HepG2 (cell line): ENCODE results near the gene LIPC. TPM values are rescaled to one million over a fixed set of nuclear protein-coding genes. Genes with fewer than 3 reads are reported as not detected.

Experiments
- AHDC1 ChIP-seq: sonication (generic); formaldehyde crosslinking; IDR thresholded peaks from 2 replicates; pipeline ENCODE4 v1.5.1; 2020; ENCODE audit warnings: mild to moderate bottlenecking, missing genetic modification reagents, borderline replicate concordance
- ARNT ChIP-seq: fragments of 450-650 bp; IDR thresholded peaks from 2 replicates; pipeline ENCODE4 v1.6.1; 2017
- HNF4G ChIP-seq, 2 experiments: sonication (generic) in 1 of 2; formaldehyde crosslinking in 1 of 2; IDR thresholded peaks; 2 replicates each; pipeline versions ENCODE4 v1.4.0 to v1.6.1; 2011 to 2020; ENCODE audit warnings: borderline replicate concordance in 2 of 2, low read depth in 2 of 2, mild to moderate bottlenecking in 2 of 2, low read length in 1 of 2, missing genetic modification reagents in 1 of 2, moderate library complexity in 1 of 2
- MEIS2 ChIP-seq: sonication (generic); formaldehyde crosslinking; IDR thresholded peaks from 2 replicates; pipeline ENCODE4 v1.9.0; 2021; ENCODE audit warnings: mild to moderate bottlenecking, missing genetic modification reagents
- ZNF543 ChIP-seq: sonication (generic); formaldehyde crosslinking; IDR thresholded peaks from 2 replicates; pipeline ENCODE4 v1.4.0; 2020; ENCODE audit warnings: mild to moderate bottlenecking, missing genetic modification reagents
- ZNF777 ChIP-seq: sonication (generic); formaldehyde crosslinking; IDR thresholded peaks from 2 replicates; pipeline ENCODE4 v1.4.0; 2020; ENCODE audit warnings: missing genetic modification reagents
- ZNF788 ChIP-seq: sonication (generic); formaldehyde crosslinking; IDR thresholded peaks from 2 replicates; pipeline ENCODE4 v1.5.0; 2020; ENCODE audit warnings: mild to moderate bottlenecking, missing genetic modification reagents, borderline replicate concordance
- polyA plus RNA-seq, 8 experiments: library from polyadenylated mRNA; depleted of rRNA in 3 of 8; stranded (reverse) in 7 of 8; unstranded in 1 of 8; fragments of >200 nt; fragmentation: Illumina TruSeq in 4 of 8; extraction: Trizol in 4 of 8; gene quantifications; 2 replicates each; pipeline versions ENCODE4 v1.2.1 to v1.2.3, GENCODE V29; 2011 to 2016; ENCODE audit warnings: low read depth in 4 of 8, missing spikeins in 1 of 8, mixed read lengths in 1 of 8; ENCODE audit not compliant: insufficient read depth in 1 of 8
- total RNA-seq, 5 experiments: library from RNA; depleted of rRNA; stranded (reverse); fragments of >200 nt; fragmentation: Illumina TruSeq; extraction: Trizol; gene quantifications; 2 replicates each; pipeline ENCODE4 v1.2.3, GENCODE V29; 2016; ENCODE audit warnings: low read depth in 1 of 5
- TF ChIP-seq, protein P1 (sequence below): sonication (generic); formaldehyde crosslinking; IDR thresholded peaks from 2 replicates; pipeline ENCODE4 v1.4.0; 2020; ENCODE audit warnings: missing genetic modification reagents, borderline replicate concordance
- TF ChIP-seq, protein P2 (sequence below): sonication (generic); formaldehyde crosslinking; IDR thresholded peaks from 2 replicates; pipeline ENCODE4 v1.5.0; 2020; ENCODE audit warnings: missing genetic modification reagents, mild to moderate bottlenecking, borderline replicate concordance

The LIPC gene
- total and polyA plus RNA-seq, 2 of the 13 experiments (the other 11 are each of a cell fraction or from before 2014, with no cell fraction given), result 26.0 to 38.0 TPM

DNA sequence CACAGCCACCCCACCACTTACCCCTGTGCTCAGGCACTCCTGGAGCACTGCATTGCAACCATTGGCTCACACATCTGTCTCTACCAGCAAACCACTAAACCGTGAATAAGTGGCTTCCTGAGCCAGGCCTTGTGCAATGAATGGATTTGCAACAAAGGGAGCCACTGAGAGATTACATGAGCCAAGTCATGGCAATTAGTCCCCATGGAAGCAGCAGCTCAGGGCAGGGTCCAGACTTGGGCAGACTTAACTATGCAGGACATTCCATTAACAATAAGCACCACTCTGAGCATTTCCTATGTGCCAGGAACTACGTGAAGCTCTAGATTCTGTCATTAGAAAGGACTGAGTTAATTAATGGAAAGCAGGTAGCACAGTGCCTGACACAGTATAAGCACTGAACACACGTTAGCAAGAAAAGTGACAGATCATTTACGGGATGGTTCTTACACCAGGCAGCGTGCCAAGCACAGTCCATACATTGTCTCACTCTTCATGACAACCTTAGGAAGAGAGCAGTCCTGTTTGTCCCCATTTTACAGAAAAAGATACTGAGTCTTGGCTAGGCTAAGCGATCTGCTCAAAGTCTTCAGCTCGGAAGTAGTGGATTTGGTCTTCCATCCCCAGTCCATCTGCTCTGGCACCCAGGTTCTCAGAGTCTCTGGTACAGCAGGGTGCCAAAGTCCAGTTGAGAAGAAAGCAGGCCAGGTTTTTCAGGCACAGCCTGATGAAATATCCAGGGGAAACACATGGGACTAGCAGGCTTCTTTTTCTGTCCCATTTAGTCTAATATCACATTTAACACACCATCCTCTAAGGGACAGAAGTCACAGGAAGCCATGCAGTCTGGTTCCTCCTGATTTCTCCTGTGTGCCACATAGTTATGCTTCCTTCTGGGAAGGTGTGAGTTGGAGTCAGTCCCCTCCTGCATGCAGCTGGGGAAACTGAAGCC is 44.1 kb downstream of the LIPC start (continued):
- TF ChIP-seq, protein P1, sequence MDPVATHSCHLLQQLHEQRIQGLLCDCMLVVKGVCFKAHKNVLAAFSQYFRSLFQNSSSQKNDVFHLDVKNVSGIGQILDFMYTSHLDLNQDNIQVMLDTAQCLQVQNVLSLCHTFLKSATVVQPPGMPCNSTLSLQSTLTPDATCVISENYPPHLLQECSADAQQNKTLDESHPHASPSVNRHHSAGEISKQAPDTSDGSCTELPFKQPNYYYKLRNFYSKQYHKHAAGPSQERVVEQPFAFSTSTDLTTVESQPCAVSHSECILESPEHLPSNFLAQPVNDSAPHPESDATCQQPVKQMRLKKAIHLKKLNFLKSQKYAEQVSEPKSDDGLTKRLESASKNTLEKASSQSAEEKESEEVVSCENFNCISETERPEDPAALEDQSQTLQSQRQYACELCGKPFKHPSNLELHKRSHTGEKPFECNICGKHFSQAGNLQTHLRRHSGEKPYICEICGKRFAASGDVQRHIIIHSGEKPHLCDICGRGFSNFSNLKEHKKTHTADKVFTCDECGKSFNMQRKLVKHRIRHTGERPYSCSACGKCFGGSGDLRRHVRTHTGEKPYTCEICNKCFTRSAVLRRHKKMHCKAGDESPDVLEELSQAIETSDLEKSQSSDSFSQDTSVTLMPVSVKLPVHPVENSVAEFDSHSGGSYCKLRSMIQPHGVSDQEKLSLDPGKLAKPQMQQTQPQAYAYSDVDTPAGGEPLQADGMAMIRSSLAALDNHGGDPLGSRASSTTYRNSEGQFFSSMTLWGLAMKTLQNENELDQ, result no peak
- TF ChIP-seq ZNF777 (CRISPR knock-in tag), result no peak
- TF ChIP-seq ARNT, result no peak
- TF ChIP-seq AHDC1, result 0 out of 2 replicates have a peak, but pooled peaks have one; percentile 44
- TF ChIP-seq, protein P2, sequence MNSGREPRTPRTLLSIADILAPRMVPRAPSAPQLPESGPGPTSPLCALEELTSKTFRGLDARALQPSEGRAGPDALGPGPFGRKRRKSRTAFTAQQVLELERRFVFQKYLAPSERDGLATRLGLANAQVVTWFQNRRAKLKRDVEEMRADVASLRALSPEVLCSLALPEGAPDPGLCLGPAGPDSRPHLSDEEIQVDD (CRISPR knock-in tag), result no peak
- TF ChIP-seq ZNF788, result no peak
- peak; percentile 49; the same call in 1 of the 2 replicates for TF ChIP-seq HNF4G (IDR thresholded peaks at IDR 0.05; ENCODE audit: borderline replicate concordance, low read depth, low read length)
- no peak for TF ChIP-seq HNF4G (CRISPR knock-in tag; IDR thresholded peaks at IDR 0.05; ENCODE audit: borderline replicate concordance, low read depth)
- no peak for TF ChIP-seq MEIS2 (CRISPR knock-in tag)
- no peak for TF ChIP-seq ZNF543 (CRISPR knock-in tag)
